ENCODE data around the gene KCTD2. TPM values are rescaled to one million over a fixed set of nuclear protein-coding genes. Genes with fewer than 3 reads are reported as not detected.
A peak's percentile ranks its signal among the peaks of the same experiment; 100 is the strongest.
"Not testable (repeated sequence)": the region's sequence is repeated elsewhere in the genome, so short reads cannot be mapped to it uniquely, and the experiment has no call there.

The KCTD2 gene, protein sequence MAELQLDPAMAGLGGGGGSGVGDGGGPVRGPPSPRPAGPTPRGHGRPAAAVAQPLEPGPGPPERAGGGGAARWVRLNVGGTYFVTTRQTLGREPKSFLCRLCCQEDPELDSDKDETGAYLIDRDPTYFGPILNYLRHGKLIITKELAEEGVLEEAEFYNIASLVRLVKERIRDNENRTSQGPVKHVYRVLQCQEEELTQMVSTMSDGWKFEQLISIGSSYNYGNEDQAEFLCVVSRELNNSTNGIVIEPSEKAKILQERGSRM
- 10 to 100 TPM; 32.4 to 33.9 (median 33.3) TPM for polyA plus RNA-seq (ENCODE audit: insufficient read length in 3 of 3)

DNA sequence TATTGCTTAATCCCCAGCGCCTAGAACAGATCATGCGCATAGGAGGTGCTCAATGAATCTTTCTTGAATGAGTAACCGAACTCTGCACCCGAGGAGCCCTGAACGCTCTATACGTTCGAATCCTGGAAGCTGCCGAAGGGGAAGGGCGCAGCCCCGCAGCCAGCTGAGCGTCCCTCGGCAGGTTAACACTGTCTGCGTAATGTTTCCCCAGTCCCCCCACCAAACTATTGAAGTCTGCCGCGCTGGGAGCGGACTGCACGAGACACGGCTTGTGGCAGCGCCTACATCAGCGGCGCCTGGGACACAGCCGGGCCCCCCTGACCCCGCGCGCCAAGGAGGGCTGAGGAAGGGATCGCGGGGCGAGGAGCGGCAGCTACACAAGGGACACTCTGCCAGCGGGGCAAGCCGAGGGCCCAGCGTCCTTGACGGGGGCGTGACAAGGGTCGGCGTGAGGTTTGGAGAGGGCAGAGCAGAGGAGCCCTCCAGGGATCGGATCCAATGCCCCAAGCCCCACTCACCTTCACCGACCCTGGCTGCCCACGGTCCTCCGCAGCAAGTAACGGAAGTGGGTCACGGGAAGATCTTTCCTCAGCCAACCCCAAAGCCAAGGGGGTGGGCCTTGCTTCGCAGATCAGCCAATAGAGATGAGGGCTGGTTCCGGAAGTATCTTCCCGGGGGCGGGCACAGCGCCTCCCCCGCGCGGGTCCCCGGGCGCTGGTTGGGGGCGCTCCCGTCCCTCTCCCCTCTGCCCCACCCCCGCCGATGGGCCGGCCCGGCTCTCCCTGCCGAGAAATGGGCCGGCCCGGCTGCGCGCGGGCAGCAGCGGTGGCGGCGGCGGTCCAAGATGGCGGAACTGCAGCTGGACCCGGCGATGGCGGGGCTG is at the start of gene KCTD2, which contains the start of gene ATP5PD:
Gene KCTD2 (plus strand): TSS at position 819 of the 883 bp plus-strand sequence. CDS start 26 bp downstream, at position 845.
Gene ATP5PD (minus strand): TSS at position 563 of the 883 bp plus-strand sequence. CDS start 4,319 bp downstream, outside the sequence.
- peak; percentile 88 to 92 (median 91) for DNase-seq (ENCODE audit: low read depth in 3 of 3, low spot score in 2 of 3)

DNA sequence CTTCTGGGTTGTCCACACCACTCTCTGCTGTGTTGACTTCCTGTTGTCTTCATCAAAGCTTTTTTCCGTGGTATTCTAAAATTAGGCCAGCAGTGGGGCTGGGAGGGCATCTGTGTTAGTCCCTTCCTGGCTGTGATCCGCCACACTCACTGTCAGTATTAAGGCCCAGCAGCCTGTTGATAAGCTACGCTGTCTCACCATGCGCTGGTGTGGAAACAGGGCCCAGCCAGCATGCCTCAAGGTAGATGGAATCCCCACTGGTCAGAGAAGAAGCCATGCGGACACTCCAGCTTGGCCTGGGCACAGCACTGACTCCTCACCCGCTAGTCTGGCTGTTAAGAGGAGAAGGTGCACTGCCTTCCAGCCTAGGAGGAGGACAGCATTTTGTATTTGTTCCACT is 48.2 kb upstream of the KCTD2 start:
- no peak for DNase-seq (ENCODE audit: low read depth in 3 of 3, low spot score in 2 of 3)

DNA sequence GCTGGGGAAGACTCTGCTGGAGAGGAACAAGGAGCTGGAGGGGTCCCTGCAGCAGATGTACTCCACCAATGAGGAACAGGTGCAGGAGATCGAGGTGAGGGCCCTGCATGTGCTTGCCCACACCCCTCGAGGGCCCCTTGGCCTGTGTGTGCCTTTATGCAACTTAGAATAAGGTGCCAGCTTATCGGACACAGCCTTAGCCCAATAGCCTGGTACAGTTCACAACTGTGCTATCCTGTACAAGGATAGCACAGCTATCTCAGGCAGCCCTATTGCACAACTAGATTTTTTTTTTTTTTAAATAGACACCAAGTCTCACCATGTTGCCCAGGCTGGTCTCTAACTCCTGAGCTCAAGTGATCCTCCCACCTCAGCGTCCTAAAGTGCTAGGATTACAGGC is 47.5 kb upstream of the KCTD2 start:
- no peak for DNase-seq (ENCODE audit: low read depth in 3 of 3, low spot score in 2 of 3)

DNA sequence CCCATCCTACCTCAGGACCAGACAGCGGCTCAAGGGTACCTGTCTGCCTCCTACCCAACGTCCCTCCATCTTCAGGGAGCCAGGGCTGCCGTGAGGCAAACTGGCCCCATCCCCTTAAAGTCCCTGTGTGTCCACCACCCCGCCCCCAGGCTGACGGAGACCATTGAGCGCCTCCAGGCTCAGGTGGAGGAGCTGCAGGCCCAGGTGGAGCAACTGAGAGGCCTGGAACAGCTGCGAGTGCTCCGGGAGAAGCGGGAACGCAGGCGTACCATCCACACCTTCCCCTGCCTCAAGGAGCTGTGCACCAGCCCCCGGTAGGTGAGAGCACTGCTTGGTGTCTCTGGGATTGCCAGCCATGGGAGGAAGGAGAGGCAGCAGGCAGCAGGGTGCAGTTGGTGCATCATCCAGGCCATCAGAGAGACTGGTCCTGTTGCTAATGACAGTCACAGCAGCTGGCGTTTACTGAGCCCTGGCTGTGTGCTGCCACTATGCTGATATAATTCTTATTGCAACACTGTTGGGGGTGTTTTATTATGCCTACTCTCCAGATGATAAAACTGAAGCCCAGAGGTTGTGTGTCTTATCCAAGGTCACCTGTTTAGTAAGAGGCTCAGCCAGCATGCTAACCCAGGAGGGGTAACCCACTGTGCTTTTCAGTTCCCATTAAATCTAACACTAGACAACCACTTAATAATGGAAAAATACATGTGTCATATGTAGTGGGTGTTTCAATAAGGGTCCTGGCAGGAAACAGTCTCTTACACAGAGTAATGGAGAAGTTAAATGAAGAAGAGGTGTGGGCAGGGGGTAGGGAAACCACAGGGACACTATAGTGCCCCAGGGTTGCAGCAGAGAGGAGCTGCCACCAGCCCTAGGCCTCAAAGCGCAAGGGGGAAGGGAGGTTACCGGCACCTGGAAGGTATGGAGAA is 44.8 kb upstream of the KCTD2 start:
- DNase-seq (ENCODE audit: low read depth in 3 of 3, low spot score in 2 of 3), result no peak

DNA sequence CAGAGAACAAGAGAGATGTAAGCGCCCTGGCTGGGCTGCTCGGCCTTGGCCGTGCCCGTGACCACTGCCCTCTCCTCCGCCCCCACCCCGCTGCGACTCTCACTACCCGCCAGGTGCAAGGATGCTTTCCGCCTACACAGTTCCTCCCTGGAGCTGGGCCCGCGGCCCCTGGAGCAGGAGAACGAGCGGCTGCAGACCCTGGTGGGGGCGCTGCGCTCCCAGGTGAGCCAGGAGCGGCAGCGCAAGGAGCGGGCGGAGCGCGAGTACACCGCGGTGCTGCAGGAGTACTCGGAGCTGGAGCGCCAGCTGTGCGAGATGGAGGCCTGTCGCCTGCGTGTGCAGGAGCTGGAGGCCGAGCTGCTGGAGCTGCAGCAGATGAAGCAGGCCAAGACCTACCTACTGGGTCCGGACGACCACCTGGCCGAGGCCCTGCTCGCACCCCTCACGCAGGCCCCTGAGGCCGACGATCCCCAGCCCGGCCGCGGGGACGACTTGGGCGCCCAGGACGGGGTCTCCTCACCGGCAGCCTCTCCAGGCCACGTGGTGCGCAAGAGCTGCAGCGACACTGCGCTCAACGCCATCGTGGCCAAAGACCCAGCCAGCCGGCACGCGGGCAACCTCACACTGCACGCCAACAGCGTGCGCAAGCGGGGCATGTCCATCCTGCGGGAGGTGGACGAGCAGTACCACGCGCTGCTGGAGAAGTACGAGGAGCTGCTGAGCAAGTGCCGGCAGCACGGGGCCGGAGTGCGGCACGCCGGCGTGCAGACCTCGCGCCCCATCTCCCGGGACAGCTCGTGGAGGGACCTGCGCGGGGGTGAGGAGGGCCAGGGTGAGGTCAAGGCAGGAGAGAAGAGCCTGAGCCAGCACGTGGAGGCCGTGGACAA is 43.7 kb upstream of the KCTD2 start:
- no peak for DNase-seq (ENCODE audit: low read depth in 3 of 3, low spot score in 2 of 3)

DNA sequence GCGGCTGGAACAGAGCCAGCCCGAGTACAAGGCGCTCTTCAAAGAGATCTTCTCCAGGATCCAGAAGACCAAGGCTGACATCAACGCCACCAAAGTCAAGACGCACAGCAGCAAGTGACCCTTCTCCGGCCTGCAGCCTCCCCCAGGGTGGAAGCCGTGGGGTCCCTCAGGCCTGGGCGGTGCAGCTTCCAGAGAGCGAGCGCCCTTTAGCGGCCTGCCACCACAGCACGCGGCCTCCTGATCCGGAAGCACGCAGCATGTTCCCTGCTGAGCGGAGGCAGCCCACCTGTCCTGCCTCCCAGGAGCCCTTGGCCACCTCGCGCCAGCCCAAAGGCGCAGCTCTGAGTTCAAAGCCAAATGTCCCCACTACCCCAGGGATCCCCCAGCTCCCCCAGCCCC is 43.1 kb upstream of the KCTD2 start:
- DNase-seq (ENCODE audit: low read depth in 3 of 3, low spot score in 2 of 3), result no peak

DNA sequence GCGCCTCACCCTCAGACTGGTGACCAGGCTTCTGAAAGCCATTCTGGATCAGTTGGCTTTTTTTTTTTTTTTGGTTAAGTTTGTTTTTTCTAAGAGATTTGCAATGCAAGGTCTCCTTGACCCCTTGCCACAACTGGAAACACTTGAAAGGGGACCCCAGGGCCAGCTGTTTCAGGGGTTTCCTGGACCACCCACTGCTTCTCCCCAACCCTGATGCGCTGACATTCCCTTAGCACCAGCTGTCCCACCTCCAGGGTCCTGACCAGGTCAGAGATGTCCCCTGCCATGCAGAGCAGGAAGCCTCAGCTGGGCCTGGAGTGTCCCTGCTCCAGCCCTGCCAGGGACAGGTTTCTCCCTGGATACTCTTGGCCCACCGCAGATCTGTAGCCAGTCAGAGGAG is 42.7 kb upstream of the KCTD2 start:
- DNase-seq (ENCODE audit: low read depth in 3 of 3, low spot score in 2 of 3), result no peak

DNA sequence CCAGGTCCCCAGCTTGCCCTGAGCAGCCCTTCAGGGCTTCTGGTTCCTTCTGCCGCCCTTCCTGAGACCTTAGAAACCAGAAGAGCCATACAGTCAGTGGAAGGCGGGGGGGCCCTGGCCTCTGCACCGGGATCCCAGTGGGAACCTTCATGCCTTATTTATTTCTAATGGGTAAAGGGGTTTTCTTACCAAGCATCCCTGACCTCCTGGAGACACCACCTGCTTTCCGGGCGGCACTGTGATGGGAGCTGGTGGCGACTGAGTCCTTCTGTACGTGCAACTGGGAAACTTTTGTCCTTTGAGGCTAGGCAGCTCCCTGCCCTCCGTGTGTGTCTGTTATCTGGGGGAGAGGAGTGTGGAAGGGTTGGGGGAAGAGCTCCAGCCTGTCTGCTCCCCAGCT is 41.7 kb upstream of the KCTD2 start:
- DNase-seq (ENCODE audit: low read depth in 3 of 3, low spot score in 2 of 3), result no peak

DNA sequence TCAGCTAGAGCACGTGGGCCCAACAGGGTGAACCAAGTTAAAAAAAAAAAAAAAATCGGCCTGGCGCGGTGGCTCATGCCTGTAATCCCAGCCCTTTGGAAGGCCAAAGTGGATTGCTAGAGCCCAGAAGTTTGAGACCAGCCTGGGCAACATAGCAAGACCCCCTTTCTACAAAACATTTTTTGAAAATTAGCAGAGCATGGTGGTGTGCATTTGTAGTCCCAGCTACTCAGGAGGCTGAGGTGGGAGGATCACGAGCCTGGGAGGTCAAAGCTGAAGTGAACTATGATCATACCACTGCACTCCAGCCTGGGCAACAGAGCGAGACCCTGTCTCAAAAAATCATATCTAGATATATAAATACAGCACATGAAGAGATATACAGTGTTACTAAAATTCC is 40.9 kb upstream of the KCTD2 start:
- not testable (repeated sequence) for DNase-seq (ENCODE audit: low read depth in 3 of 3, low spot score in 2 of 3)

DNA sequence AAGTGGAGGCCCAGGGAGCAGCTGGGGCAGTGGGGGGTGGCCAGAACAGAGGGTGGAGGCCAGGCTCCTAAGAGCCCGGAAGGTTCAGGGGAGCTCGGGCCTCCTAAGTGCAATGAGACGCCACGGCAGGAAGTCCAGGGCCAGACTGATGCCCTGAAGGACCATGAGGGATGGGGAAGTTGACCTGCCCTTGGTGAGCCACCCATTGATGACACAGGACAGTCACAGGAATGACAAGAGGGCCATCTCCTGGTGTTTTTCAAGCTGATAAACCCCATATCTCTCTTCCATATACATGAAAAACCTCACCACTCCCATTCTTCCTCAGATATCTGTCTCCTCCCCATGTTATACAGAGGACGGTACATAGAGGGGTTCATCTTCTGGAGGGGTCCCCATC is 40.4 kb upstream of the KCTD2 start:
- DNase-seq (ENCODE audit: low read depth in 3 of 3, low spot score in 2 of 3), result no peak

DNA sequence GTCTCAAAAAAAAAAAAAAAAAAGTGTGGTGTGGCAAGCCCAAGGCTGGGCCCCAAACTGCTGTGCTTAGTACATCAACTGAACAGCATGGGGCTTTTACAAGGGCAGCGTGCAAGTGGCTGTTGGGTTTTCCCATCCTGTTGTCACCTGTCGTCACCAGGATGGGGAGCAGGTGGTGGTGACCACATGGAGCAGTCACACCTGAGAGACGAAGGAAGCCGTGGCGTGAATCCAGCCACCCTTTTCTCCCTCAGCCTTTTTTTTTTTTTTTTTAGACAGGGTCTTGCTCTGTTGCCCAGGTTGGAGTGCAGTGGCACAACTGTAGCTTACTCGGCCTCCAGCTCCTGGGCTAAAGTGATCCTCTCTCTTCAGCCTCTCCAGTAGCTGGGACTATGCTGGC is 38.7 kb upstream of the KCTD2 start:
- no peak for DNase-seq (ENCODE audit: low read depth in 3 of 3, low spot score in 2 of 3)

DNA sequence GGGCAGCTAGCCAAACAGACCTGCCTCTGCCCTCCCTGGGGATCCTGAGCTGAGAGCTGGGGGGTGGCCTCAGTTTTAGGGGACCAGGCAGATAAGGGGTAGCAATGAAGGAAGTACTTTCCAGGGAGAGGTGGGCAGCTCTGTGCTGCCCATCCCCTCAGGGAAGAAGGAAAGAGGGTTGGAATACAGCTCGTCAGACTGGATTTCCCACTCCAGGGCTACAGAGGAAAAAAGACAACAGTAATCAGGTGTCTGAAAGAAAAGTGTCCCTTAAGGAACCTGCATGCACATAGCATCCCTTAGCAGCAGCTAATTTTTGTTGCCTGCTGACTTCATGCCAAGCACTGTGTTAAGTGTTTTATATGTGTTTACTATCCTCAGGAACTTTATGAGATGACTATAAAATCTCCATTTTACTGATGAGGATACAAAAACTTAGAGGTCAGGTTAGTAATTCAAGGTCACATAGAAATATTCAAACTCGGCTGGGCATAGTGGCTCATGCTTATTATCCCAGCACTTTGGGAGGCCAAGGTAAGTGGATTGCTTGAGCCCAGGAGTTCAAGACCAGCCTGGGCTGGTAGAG is 37.8 kb upstream of the KCTD2 start:
- DNase-seq (ENCODE audit: low read depth in 3 of 3, low spot score in 2 of 3), result no peak

DNA sequence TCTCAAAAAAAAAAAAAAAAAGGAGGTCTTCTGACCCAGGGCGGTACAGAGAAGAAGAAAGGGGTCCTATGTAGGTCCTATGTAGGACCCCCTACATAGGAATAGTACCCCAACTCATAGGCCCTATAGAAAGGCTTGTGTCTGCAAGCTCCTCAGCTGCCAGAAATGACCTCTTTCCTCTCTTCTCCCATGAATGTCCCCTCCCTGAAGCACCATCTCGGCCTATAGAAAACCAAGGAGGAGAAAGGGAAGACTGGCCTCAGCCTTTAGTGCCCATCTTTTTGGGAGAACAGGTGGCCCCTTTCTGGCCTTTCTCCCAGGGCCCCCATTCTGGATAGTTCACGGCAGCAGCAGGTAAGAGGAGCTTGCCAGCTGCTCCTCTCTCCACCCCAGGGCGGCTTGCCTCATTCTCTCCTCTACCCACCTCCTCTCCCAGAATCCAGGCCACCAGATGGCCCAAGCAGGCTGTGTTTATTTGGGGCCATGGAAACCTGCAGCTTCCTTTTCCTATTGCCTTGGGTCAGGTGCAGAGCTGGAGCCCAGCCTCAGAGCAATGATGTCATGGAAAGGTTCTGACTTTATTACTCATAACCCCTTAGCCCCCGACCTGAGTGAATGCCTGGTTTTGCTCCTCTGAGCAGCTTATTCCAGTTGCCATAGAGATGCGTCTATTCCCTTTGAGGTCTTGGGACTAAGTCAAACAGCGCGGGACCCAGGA is 36.2 kb upstream of the KCTD2 start:
- no peak for DNase-seq (ENCODE audit: low read depth in 3 of 3, low spot score in 2 of 3)

DNA sequence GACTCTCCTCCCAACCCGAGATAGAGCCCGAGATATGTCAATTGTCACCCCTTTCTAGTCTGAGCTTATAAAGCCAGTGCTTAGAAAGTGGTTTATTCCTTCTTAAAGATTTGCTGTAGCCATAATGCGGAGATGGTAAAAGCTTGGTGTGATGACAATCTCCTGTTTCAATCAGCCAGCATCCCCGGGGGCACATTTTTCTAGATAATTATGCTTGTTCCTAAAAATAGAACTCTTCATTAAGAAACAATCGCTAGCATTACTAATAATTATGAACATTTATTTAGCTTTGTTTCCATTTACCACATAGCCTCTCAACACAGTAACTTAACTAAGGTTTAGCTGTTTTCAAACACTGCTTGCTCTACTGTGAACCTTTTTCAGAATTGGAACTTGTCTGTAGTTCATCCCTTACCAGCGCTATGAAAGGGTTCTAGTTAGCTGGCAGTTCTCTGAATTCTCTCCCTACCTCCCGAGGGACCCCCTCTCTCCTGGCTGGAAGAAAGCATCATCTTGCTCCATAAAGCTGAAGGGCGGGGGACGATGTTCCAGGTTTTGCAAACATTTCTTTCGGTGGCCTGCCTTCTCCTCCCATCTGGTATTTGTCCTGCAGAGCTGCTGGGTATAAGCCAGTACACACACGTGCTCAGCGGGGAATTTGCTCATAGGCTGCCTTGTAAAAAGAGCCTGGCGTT is 35.5 kb upstream of the KCTD2 start:
- no peak for DNase-seq (ENCODE audit: low read depth in 3 of 3, low spot score in 2 of 3)

DNA sequence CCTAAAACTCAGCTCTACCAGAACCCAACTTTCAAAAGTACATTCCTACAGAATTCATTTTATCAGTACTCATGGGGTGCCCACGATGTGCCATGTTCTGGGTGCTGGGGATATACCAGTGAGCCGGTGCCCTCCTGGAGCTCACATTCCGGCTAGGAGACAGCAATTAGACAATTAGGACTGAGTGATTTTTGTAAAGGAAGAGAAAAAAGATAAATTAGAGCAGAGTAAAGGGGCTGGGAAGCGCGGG is 35.0 kb upstream of the KCTD2 start:
- DNase-seq (ENCODE audit: low read depth in 3 of 3, low spot score in 2 of 3), result no peak

DNA sequence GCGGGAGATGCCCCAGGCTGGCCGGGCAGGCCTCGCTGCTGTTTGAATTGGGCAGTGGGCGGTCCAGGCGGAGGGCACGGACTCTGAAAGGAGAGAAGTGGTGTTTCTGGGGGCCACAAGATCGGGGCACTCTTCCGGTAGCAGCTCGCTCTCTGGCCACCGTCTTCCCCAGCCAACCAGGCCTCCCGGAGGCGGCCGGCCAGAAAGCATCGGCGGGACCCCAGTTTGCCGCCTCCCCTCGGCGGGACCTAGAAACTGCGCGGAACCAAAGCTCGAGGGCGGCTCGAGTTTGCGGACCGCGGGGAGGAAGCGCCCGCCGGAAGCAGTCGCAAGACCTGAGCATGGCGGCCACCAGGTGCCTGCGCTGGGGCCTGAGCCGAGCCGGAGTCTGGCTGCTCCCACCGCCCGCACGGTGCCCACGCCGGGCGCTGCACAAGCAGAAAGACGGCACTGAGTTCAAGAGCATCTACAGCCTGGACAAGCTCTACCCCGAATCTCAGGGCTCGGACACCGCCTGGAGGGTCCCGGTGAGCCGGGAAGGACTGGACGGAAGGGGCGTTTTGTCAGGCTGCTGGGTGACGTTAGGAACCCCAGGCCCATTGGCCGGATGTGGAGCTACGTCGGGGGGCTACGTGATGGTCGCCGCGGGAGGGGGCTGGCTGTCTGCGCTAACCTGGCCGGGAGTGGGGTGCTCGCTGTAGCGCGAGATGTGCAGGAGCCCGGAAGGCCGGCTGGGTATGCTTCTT is 34.5 kb upstream of the KCTD2 start, which contains the start of gene MRPL58:
Gene MRPL58 (plus strand): TSS at position 325 of the 746 bp plus-strand sequence. CDS start 17 bp downstream, at position 342.
- no peak for DNase-seq (ENCODE audit: low read depth in 3 of 3, low spot score in 2 of 3)

DNA sequence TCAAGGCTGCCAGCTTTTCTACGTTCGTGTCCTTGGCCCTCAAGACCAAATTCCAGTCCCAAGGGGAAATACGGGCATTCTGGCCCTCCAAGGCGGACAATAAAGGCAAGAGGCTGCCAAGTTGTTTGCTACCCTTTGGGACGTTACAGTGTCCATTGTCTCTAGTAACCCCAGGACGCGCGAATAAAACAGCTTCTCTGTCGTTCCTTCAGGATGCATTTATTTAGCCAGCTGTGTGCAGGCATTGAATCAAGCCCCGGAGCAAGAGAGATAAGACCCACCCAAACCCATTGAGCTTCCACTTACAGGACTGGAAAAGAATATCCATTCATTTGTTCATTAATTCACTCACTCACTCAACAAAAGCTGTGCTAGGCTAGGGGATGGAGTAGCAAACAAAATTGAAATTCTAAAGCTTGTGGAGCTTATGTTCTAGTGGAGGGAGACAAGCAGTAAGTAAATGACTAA is 33.9 kb upstream of the KCTD2 start:
- no peak for DNase-seq (ENCODE audit: low read depth in 3 of 3, low spot score in 2 of 3)
